ENCODE data around the gene HNMT. TPM values are rescaled to one million over a fixed set of nuclear protein-coding genes. Genes with fewer than 3 reads are reported as not detected.
"Not testable (repeated sequence)": the region's sequence is repeated elsewhere in the genome, so short reads cannot be mapped to it uniquely, and the experiment has no call there.

HNMT gene
- total and polyA plus RNA-seq, 2 donors = 44.7 to 179 TPM

GRCh38 chr2:137996158-137996557, 31.9 kb downstream of the HNMT start:
- H3K4me1 ChIP-seq (ENCODE audit: insufficient read depth) = not testable (repeated sequence)

DNA sequence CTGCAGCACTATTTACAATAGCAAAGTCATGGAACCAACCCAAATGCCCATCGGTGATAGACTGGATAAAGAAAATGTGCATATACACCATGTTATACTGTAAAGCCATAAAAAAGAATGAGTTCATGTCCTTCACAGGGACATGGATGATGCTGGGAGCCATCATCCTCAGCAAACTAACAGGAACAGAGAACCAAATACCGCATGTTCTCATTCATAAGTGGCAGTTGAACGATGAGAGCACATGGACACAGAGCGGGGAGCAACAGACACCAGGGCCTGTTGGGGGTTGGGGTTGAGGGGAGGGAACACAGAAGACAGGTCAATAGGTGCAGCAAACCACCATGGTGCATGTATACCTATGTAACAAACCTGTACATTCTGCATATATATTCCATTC, 33.5 kb downstream of the HNMT start:
- Histone ChIP-seq H3K4me3 (ENCODE audit: low read depth, low read length) (no peak overlapping the region), H3K36me3 (ENCODE audit: insufficient read depth) (no peaks in the 10 kb centered on the region), H3K4me1 (ENCODE audit: insufficient read depth) (no peaks in the 10 kb centered on the region), H3K27ac (ENCODE audit: low read depth) (no peak overlapping the region)
- DNase-seq (ENCODE audit: extremely low spot score) = no peak
- 94% methylated on average over 4 of the region's 4 CpGs for WGBS

More at GRCh38 chr2:137996158-137996557, 31.9 kb downstream of the HNMT start:
- DNase-seq (ENCODE audit: extremely low spot score); H3K4me3 ChIP-seq (ENCODE audit: low read depth, low read length); H3K27ac ChIP-seq (ENCODE audit: low read depth); H3K36me3 ChIP-seq (ENCODE audit: insufficient read depth): not testable (repeated sequence)

DNA sequence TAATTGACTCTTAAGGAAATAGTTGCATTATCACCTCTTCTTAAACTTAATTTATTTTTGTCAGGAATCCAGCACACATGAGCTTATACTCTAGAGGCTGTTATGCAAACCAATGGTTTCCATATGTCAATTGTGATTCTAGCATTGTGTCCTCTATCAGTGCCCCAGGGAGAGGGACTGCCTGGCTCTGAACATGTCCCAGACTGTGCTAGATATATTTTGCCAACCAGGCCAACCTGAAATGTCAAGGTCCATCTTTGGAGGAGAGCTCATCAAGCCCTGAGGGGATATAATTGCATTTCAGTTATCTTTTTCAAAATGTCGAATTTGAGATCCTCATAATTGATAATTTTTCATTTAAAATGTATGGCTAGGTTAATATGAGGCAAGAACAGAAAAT, 34.2 kb downstream of the HNMT start:
- DNase-seq (ENCODE audit: extremely low spot score) = no peak
- no peaks in the 10 kb centered on the region for H3K4me1 ChIP-seq (ENCODE audit: insufficient read depth)
- no peak overlapping the region for H3K27ac ChIP-seq (ENCODE audit: low read depth)
- peaks cover 1% of the 10 kb centered on the region for H3K36me3 ChIP-seq (ENCODE audit: insufficient read depth)
- WGBS = 81% methylated on average over 1 of the region's 1 CpG
- no peak overlapping the region for H3K4me3 ChIP-seq (ENCODE audit: low read depth, low read length)

DNA sequence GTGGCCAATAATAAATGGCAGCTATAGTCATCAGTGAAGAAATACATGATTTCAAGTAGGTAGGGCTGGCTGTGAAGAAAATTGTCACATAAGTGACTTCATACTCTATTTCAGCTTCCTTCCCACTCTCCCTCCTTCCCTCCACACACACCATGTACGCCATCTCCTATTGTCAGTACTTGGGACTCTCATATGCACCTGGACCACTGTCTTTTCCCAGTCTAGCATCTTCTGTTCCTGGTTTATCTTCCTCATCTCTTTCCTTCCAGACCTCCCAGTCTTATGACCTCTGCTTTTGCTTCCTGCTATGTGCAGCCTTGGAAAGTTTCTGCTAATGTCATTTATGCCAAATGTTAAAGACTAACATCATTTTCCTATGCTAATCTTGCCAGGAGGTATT, 35.0 kb downstream of the HNMT start:
- DNase-seq (ENCODE audit: extremely low spot score) = no peak
- Histone ChIP-seq H3K27ac (ENCODE audit: low read depth) (no peak overlapping the region), H3K4me1 (ENCODE audit: insufficient read depth) (no peaks in the 10 kb centered on the region), H3K36me3 (ENCODE audit: insufficient read depth) (peaks cover 1% of the 10 kb centered on the region), H3K4me3 (ENCODE audit: low read depth, low read length) (no peak overlapping the region)
- WGBS = 100% methylated on average over 1 of the region's 1 CpG

DNA sequence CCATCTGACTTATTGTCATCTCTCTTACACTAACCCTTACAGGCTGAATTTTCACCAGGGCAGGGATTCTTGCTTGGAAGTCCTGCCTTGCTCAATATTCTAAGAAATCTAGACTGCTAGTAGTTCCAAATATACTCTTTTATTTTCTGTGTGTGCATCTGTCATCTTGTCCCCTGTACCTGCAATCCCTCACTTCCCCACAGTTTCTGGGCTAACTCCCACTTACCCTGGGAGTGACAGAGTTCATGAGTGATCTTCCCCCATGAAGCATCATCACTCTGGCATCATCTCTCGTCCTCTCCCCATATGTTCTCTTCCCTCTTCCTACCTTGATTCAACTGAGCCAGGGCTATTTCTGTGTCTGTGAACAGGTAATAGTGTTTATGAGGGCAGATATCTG, 35.7 kb downstream of the HNMT start:
- H3K4me1 ChIP-seq (ENCODE audit: insufficient read depth) = no peaks in the 10 kb centered on the region
- H3K4me3 ChIP-seq (ENCODE audit: low read depth, low read length) = no peak overlapping the region
- 87% methylated on average over 1 of the region's 1 CpG for WGBS
- peaks cover 4% of the 10 kb centered on the region for H3K36me3 ChIP-seq (ENCODE audit: insufficient read depth)
- no peak overlapping the region for H3K27ac ChIP-seq (ENCODE audit: low read depth)
- DNase-seq (ENCODE audit: extremely low spot score) = no peak

DNA sequence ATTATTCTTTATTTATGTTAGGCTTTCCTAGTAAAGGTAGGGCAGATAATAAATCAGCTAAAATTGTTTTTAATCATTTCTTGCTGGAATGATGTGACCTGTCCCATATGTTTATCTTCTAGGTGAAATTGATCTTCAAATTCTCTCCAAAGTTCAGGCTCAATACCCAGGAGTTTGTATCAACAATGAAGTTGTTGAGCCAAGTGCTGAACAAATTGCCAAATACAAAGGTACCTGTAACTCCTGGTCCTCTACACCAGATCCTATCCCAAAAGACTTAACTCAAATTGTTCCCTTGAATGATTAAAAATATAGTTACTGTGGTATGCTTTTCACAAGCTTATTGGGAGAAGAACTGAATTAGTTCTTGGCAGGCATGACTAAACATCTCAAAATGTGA, 36.5 kb downstream of the HNMT start:
- no peak overlapping the region for H3K4me3 ChIP-seq (ENCODE audit: low read depth, low read length)
- DNase-seq (ENCODE audit: extremely low spot score) = no peak
- H3K27ac ChIP-seq (ENCODE audit: low read depth) = no peak overlapping the region
- peaks cover 5% of the 10 kb centered on the region for H3K36me3 ChIP-seq (ENCODE audit: insufficient read depth)
- H3K4me1 ChIP-seq (ENCODE audit: insufficient read depth) = no peaks in the 10 kb centered on the region

DNA sequence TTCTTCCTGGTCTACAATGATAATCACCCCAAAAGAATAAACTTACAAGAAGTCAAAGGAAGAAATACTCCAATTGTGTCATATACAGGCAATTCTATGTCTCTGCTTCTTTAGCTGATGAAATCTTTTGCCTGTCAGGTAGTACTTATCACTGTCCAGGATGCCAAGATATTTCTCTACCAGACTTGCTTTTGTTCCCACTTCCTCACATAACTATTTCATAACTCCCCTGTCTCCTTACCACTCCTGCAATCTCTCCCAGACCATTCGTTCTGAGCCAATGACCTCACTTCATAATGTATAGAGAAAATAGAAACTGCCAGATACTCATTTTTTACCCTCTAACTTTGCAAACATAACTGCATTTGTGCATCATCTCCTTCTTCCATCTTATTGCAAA, 39.1 kb downstream of the HNMT start:
- Histone ChIP-seq H3K36me3 (ENCODE audit: insufficient read depth) (peaks cover 5% of the 10 kb centered on the region), H3K4me3 (ENCODE audit: low read depth, low read length) (no peak overlapping the region), H3K27ac (ENCODE audit: low read depth) (no peak overlapping the region), H3K4me1 (ENCODE audit: insufficient read depth) (no peaks in the 10 kb centered on the region)
- WGBS = 71% methylated on average over 1 of the region's 1 CpG
- no peak for DNase-seq (ENCODE audit: extremely low spot score)

DNA sequence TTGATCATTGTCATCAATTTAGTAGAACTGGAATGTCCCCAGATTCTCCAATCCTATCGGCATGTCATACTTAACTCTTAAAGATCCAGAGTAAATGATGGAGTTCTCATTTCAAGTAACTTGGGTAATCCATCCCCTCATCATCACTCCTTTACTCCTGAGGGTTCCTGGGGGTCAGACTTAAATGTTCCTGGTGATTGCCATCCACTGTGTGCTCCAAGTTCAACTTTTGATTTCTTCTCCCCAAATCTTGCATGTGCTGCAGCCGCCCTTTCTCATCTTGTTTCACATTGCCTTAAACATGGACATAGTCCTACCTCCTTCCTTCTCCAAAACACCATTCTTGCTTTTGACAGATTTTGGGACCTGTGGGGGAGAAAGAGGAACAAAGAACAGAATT, 43.2 kb downstream of the HNMT start:
- WGBS = 95% methylated on average over 2 of the region's 2 CpGs
- Histone ChIP-seq H3K27ac (ENCODE audit: low read depth) (no peak overlapping the region), H3K4me3 (ENCODE audit: low read depth, low read length) (no peak overlapping the region), H3K4me1 (ENCODE audit: insufficient read depth) (no peaks in the 10 kb centered on the region), H3K36me3 (ENCODE audit: insufficient read depth) (peaks cover 5% of the 10 kb centered on the region)
- DNase-seq (ENCODE audit: extremely low spot score) = no peak

GRCh38 chr2:138009622-138010021, 45.3 kb downstream of the HNMT start:
- 87% methylated on average over 1 of the region's 1 CpG for WGBS
- peaks cover 4% of the 10 kb centered on the region for H3K36me3 ChIP-seq (ENCODE audit: insufficient read depth)
- H3K27ac ChIP-seq (ENCODE audit: low read depth) = no peak overlapping the region
- no peak overlapping the region for H3K4me3 ChIP-seq (ENCODE audit: low read depth, low read length)
- H3K4me1 ChIP-seq (ENCODE audit: insufficient read depth) = no peaks in the 10 kb centered on the region
- DNase-seq (ENCODE audit: extremely low spot score) = no peak

- peaks cover 1% of the 10 kb centered on the region for H3K36me3 ChIP-seq (ENCODE audit: insufficient read depth)
- no peak for DNase-seq (ENCODE audit: extremely low spot score)
- H3K4me3 ChIP-seq (ENCODE audit: low read depth, low read length) = no peak overlapping the region
- no peaks in the 10 kb centered on the region for H3K4me1 ChIP-seq (ENCODE audit: insufficient read depth)
- WGBS = 82% methylated on average over 4 of the region's 4 CpGs
- H3K27ac ChIP-seq (ENCODE audit: low read depth) = no peak overlapping the region
These were observed 46.6 kb downstream of the HNMT start for GRCh38 chr2:138010890-138011289.

- no peak overlapping the region for H3K27ac ChIP-seq (ENCODE audit: low read depth)
- peaks cover 1% of the 10 kb centered on the region for H3K36me3 ChIP-seq (ENCODE audit: insufficient read depth)
- WGBS = 96% methylated on average over 3 of the region's 3 CpGs
- no peaks in the 10 kb centered on the region for H3K4me1 ChIP-seq (ENCODE audit: insufficient read depth)
- H3K4me3 ChIP-seq (ENCODE audit: low read depth, low read length) = no peak overlapping the region
- DNase-seq (ENCODE audit: extremely low spot score) = no peak
These were observed 47.8 kb downstream of the HNMT start for GRCh38 chr2:138012082-138012481.

DNA sequence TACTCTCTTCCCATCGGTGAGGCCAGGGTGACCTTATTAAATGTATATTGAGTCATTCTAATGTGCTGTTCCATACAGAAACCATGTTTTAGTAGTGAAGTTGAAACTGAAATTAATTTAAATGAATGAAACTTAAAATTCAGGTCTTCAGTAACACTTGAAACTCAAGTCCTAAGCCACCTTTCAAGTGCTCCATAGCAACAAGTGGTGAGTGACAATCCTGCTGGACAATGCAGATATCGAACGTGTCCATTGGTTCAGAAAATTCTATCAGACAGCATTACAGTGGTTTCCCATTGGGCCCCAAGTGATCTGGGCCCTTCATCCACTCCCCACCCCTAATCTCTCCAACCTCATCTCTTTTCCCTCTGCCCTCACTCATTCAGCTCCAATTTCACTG, 48.7 kb downstream of the HNMT start:
- DNase-seq (ENCODE audit: extremely low spot score) = no peak
- peaks cover 1% of the 10 kb centered on the region for H3K36me3 ChIP-seq (ENCODE audit: insufficient read depth)
- H3K4me1 ChIP-seq (ENCODE audit: insufficient read depth) = no peaks in the 10 kb centered on the region
- no peak overlapping the region for H3K4me3 ChIP-seq (ENCODE audit: low read depth, low read length)
- 96% methylated on average over 3 of the region's 3 CpGs for WGBS
- H3K27ac ChIP-seq (ENCODE audit: low read depth) = no peak overlapping the region

DNA sequence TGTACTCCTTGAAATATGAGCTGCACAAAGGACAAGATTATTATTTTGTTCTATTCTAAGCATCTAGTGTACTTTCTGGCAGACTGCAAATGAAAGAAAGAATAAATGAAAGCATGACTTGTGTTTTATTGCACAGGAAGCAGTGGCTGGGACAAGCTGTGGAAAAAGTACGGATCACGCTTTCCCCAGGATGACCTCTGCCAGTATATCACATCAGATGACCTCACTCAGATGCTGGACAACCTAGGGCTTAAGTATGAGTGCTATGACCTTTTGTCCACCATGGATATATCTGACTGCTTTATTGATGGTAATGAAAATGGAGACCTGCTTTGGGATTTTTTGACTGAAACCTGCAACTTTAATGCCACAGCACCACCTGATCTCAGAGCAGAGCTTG, 49.4 kb downstream of the HNMT start:
- Histone ChIP-seq H3K27ac (ENCODE audit: low read depth) (no peak overlapping the region), H3K4me3 (ENCODE audit: low read depth, low read length) (no peak overlapping the region), H3K4me1 (ENCODE audit: insufficient read depth) (no peaks in the 10 kb centered on the region), H3K36me3 (ENCODE audit: insufficient read depth) (peaks cover 1% of the 10 kb centered on the region)
- DNase-seq (ENCODE audit: extremely low spot score) = no peak
- 74% methylated on average over 2 of the region's 2 CpGs for WGBS

- no peak for DNase-seq (ENCODE audit: extremely low spot score)
- Histone ChIP-seq H3K27ac (ENCODE audit: low read depth) (no peak overlapping the region), H3K4me1 (ENCODE audit: insufficient read depth) (no peaks in the 10 kb centered on the region), H3K36me3 (ENCODE audit: insufficient read depth) (peaks cover 1% of the 10 kb centered on the region), H3K4me3 (ENCODE audit: low read depth, low read length) (no peak overlapping the region)
- 94% methylated on average over 3 of the region's 3 CpGs for WGBS
These were observed 51.2 kb downstream of the HNMT start for GRCh38 chr2:138015494-138015893.

GRCh38 chr2:138016351-138017087, 52.2 kb downstream of the HNMT start:
- peaks cover 1% of the 10 kb centered on the region for H3K36me3 ChIP-seq (ENCODE audit: insufficient read depth)
- no peak overlapping the region for H3K27ac ChIP-seq (ENCODE audit: low read depth)
- no peaks in the 10 kb centered on the region for H3K4me1 ChIP-seq (ENCODE audit: insufficient read depth)
- DNase-seq (ENCODE audit: extremely low spot score) = no peak
- H3K4me3 ChIP-seq (ENCODE audit: low read depth, low read length) = no peak overlapping the region
- 95% methylated on average over 3 of the region's 3 CpGs for WGBS
